Neural progenitor cell (in vitro differentiated cells): ENCODE data around the gene SMCO3. TPM values are rescaled to one million over a fixed set of nuclear protein-coding genes. Genes with fewer than 3 reads are reported as not detected.

ENCODE experiments used
- DNase-seq: peaks from one replicate; pipeline ENCODE4 v3.0.0-alpha.2; 2016; ENCODE audit warnings: low spot score
- H2AFZ ChIP-seq: fragments of 200-600 bp; sonication (generic); replicated peaks from 2 replicates; pipeline ENCODE4 v1.6.1; 2016; ENCODE audit warnings: antibody characterized with exemption
- H3F3A ChIP-seq: fragments of 200-600 bp; sonication (generic); 2 replicates; pipeline ENCODE4 v1.6.1; 2016; ENCODE audit warnings: antibody characterized with exemption, low read depth
- H3K27ac ChIP-seq: fragments of 200-600 bp; sonication (generic); 2 replicates; pipeline ENCODE4 v1.5.1; 2016; ENCODE audit warnings: mild to moderate bottlenecking
- H3K27me3 ChIP-seq: fragments of 200-600 bp; sonication (generic); 2 replicates; pipeline ENCODE4 v1.6.1; 2016; ENCODE audit warnings: mild to moderate bottlenecking, moderate library complexity
- H3K36me3 ChIP-seq: fragments of 200-600 bp; sonication (generic); 2 replicates; pipeline ENCODE4 v1.5.1; 2016
- H3K4me1 ChIP-seq: fragments of 200-600 bp; sonication (generic); 2 replicates; pipeline ENCODE4 v1.6.1; 2016; ENCODE audit warnings: mixed run types
- H3K4me2 ChIP-seq: fragments of 200-600 bp; sonication (generic); 2 replicates; pipeline ENCODE4 v1.6.1; 2016
- H3K4me3 ChIP-seq: fragments of 200-600 bp; sonication (generic); 2 replicates; pipeline ENCODE4 v1.5.1; 2016
- H3K79me2 ChIP-seq: fragments of 200-600 bp; sonication (generic); 2 replicates; pipeline ENCODE4 v1.6.1; 2016; ENCODE audit warnings: low read depth
- H3K9ac ChIP-seq: fragments of 200-600 bp; sonication (generic); 2 replicates; pipeline ENCODE4 v1.6.1; 2016
- H3K9me3 ChIP-seq: fragments of 200-600 bp; sonication (generic); 2 replicates; pipeline ENCODE4 v1.5.1; 2016; ENCODE audit warnings: low read depth
- H4K20me1 ChIP-seq: fragments of 200-600 bp; sonication (generic); 2 replicates; pipeline ENCODE4 v1.6.1; 2016; ENCODE audit warnings: low read depth
- H3K27ac Mint-ChIP-seq: 3 replicates; pipeline ENCODE4 v1.8.0; 2021; ENCODE audit warnings: mixed read lengths
- H3K27me3 Mint-ChIP-seq: 2 replicates; pipeline ENCODE4 v1.8.0; 2022; ENCODE audit warnings: low read depth, mild to moderate bottlenecking, inconsistent platforms, moderate library complexity, mixed read lengths; ENCODE audit not compliant: insufficient read depth
- H3K36me3 Mint-ChIP-seq: 3 replicates; pipeline ENCODE4 v1.8.0; 2021; ENCODE audit warnings: mixed read lengths
- H3K4me1 Mint-ChIP-seq: 3 replicates; pipeline ENCODE4 v1.8.0; 2021; ENCODE audit warnings: mixed read lengths
- H3K4me3 Mint-ChIP-seq: 3 replicates; pipeline ENCODE4 v1.8.0; 2021; ENCODE audit warnings: mild to moderate bottlenecking, moderate library complexity, mixed read lengths
- H3K9me3 Mint-ChIP-seq: 3 replicates; pipeline ENCODE4 v1.8.0; 2020; ENCODE audit warnings: mixed read lengths
- EZH2 ChIP-seq: fragments of 200-600 bp; sonication (generic); IDR thresholded peaks from 2 replicates; pipeline ENCODE4 v1.6.1; 2017; ENCODE audit warnings: antibody characterized with exemption, mild to moderate bottlenecking, moderate library complexity
- EZH2phosphoT487 ChIP-seq: fragments of 200-600 bp; sonication (generic); IDR thresholded peaks from 2 replicates; pipeline ENCODE4 v1.6.1; 2017; ENCODE audit warnings: antibody characterized with exemption
- total RNA-seq: library from RNA; depleted of rRNA; stranded (reverse); fragments of >200 nt; gene quantifications from 2 replicates; pipeline ENCODE4 v1.2.3, GENCODE V29; 2015; ENCODE audit warnings: low replicate concordance
- TF ChIP-seq, protein P1 (sequence below): fragments of 200-600 bp; sonication (generic); IDR thresholded peaks from 2 replicates; pipeline ENCODE4 v1.5.1; 2017; ENCODE audit warnings: antibody characterized with exemption, mild to moderate bottlenecking

Gene SMCO3
- not detected in 2 replicates for total RNA-seq

DNA sequence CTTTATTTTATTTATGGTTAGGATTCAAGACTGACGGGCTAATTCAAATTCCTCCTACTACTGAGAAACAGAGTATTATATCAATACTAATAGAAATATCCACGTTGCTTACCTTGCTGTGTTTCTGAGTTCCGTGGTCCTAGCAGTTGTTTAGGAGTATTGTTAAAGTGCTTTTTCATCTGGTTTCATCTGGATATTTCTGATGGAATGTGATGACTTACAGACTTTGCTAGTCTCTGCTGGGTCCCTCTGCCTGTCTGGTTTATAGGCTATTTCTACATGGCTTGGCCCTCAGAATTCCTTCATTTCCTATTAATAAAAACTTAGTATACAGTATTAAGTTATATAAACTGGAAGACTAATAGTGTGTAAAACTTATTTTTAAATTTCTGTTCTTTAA is at the start of gene SMCO3:
Gene SMCO3 (minus strand): TSS at position 169 of the 400 bp plus-strand sequence. CDS start 7,502 bp downstream, outside the sequence.
- Histone ChIP-seq H3K9me3 (no peaks in the 10 kb centered on the region), H3K4me3 (no peak within 1 kb of the TSS), H3K4me2 (no peak within 1 kb of the TSS), H3K79me2 (no peaks in the 10 kb centered on the region), H3K36me3 (no peaks in the 10 kb centered on the region), H3K27ac (no peak within 1 kb of the TSS), H3F3A (no peaks in the 10 kb centered on the region), H2AFZ (no peak within 1 kb of the TSS), H3K27me3 (no peaks in the 10 kb centered on the region), H4K20me1 (no peaks in the 10 kb centered on the region), H3K9ac (no peak within 1 kb of the TSS), H3K4me1 (no peaks in the 10 kb centered on the region)
- no peak for DNase-seq
- Mint-ChIP-seq H3K9me3 (no peaks in the 10 kb centered on the region), H3K27me3 (no peaks in the 10 kb centered on the region), H3K4me3 (no peak within 1 kb of the TSS), H3K4me1 (no peaks in the 10 kb centered on the region), H3K27ac (no peak within 1 kb of the TSS), H3K36me3 (no peaks in the 10 kb centered on the region)
- TF ChIP-seq, protein P1, sequence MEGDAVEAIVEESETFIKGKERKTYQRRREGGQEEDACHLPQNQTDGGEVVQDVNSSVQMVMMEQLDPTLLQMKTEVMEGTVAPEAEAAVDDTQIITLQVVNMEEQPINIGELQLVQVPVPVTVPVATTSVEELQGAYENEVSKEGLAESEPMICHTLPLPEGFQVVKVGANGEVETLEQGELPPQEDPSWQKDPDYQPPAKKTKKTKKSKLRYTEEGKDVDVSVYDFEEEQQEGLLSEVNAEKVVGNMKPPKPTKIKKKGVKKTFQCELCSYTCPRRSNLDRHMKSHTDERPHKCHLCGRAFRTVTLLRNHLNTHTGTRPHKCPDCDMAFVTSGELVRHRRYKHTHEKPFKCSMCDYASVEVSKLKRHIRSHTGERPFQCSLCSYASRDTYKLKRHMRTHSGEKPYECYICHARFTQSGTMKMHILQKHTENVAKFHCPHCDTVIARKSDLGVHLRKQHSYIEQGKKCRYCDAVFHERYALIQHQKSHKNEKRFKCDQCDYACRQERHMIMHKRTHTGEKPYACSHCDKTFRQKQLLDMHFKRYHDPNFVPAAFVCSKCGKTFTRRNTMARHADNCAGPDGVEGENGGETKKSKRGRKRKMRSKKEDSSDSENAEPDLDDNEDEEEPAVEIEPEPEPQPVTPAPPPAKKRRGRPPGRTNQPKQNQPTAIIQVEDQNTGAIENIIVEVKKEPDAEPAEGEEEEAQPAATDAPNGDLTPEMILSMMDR = no peak
- no peak for TF ChIP-seq EZH2phosphoT487
- no peak for TF ChIP-seq EZH2

DNA sequence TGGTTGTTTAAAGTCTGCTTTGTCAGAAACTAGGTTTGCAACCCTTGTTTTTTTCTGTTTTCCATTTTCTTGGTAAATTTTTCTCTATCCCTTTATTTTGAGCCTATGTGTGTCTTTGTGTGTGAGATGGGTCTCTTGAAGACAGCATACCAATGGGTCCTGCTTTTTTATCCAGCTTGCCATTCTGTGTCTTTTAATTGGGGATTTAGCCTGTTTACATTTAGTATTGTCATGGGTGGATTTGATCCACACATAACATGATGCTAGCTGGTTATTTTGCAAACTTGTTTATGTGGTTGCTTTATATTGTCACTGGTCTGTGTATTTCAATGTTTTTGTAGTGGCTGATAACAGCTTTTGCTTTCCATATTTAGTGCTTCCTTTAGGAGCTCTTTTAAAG is 46.5 kb upstream of the SMCO3 start:
- peaks cover 6% of the 10 kb centered on the region for H3K27me3 Mint-ChIP-seq
- H3K4me3 ChIP-seq = no peak overlapping the region
- H3K4me2 ChIP-seq = no peak overlapping the region
- no peak overlapping the region for H3K27ac ChIP-seq
- no peaks in the 10 kb centered on the region for H3K4me1 ChIP-seq
- DNase-seq = no peak
- H3K9ac ChIP-seq = no peak overlapping the region
- peaks cover 1% of the 10 kb centered on the region for H3K36me3 Mint-ChIP-seq
- no peaks in the 10 kb centered on the region for H3K27me3 ChIP-seq
- no peaks in the 10 kb centered on the region for H3F3A ChIP-seq
- H3K9me3 Mint-ChIP-seq = peaks cover 42% of the 10 kb centered on the region
- H3K27ac Mint-ChIP-seq = no peak overlapping the region
- no peak overlapping the region for H2AFZ ChIP-seq
- H3K9me3 ChIP-seq = no peaks in the 10 kb centered on the region
- H3K36me3 ChIP-seq = no peaks in the 10 kb centered on the region
- TF ChIP-seq EZH2phosphoT487 (no peak), EZH2 (no peak)
- TF ChIP-seq, protein P1 = no peak
- H3K4me3 Mint-ChIP-seq = no peak overlapping the region
- H4K20me1 ChIP-seq = no peaks in the 10 kb centered on the region
- H3K79me2 ChIP-seq = no peaks in the 10 kb centered on the region
- no peaks in the 10 kb centered on the region for H3K4me1 Mint-ChIP-seq

DNA sequence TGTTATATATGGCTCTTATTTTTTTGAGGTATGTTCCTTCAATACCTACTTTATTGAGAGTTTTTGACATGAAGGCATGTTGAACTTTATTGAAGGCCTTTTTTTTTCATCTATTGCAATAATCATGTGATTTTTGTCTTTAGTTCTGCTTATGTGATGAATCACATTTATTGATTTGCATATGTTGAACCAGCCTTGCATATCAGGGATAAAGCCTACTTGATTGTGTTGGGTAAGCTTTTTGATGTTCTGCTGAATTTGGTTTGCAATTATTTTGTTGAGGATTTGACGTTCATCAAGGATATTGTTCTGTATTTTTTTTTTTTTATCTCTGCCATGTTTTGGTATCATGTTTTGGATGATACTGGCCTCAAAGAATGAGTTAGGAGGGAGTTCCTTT is 44.5 kb upstream of the SMCO3 start:
- no peak overlapping the region for H3K27ac Mint-ChIP-seq
- peaks cover 8% of the 10 kb centered on the region for H3K4me1 Mint-ChIP-seq
- Histone ChIP-seq H3K9me3 (no peaks in the 10 kb centered on the region), H3K4me2 (no peak overlapping the region), H3K4me3 (no peak overlapping the region), H2AFZ (no peak overlapping the region), H4K20me1 (no peaks in the 10 kb centered on the region), H3K79me2 (no peaks in the 10 kb centered on the region), H3K36me3 (no peaks in the 10 kb centered on the region), H3K4me1 (no peaks in the 10 kb centered on the region), H3F3A (no peaks in the 10 kb centered on the region), H3K27me3 (no peaks in the 10 kb centered on the region), H3K9ac (no peak overlapping the region), H3K27ac (no peak overlapping the region)
- DNase-seq = no peak
- no peak for TF ChIP-seq EZH2phosphoT487
- H3K9me3 Mint-ChIP-seq = peaks cover 42% of the 10 kb centered on the region
- peaks cover 3% of the 10 kb centered on the region for H3K27me3 Mint-ChIP-seq
- peaks cover 1% of the 10 kb centered on the region for H3K36me3 Mint-ChIP-seq
- H3K4me3 Mint-ChIP-seq = no peak overlapping the region

DNA sequence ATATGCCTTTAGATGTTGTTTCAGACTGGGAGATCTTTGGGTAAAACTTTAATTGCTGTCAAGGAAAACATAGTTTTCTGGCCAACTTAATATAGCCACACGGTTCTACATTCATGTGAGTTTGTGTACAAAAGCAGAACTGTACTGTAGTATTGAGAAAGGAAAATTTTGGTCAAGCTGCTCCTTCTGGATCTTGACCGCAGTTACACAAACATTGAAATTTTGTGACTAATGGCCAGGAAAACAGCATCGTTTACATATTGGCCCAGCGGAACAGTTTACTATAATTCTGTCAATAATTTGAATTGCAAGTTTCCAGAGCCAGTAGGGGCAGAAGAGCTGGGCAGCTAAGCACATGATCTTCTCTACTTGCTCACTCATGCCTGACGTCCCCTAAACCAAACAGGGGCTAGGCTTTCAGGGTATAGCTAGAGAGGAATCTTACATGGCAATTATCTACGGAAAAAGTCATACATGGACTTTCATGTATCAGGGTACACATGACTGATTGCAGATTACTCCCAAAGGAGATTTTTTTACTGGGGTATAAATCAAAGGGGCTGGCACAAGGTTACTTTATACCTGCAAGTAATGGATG is 40.7 kb upstream of the SMCO3 start:
- H3K9me3 ChIP-seq = no peaks in the 10 kb centered on the region
- H2AFZ ChIP-seq = no peak overlapping the region
- Mint-ChIP-seq H3K9me3 (peaks cover 20% of the 10 kb centered on the region), H3K27me3 (peaks cover 3% of the 10 kb centered on the region), H3K4me3 (no peak overlapping the region), H3K4me1 (peaks cover 19% of the 10 kb centered on the region), H3K27ac (no peak overlapping the region), H3K36me3 (no peaks in the 10 kb centered on the region)
- no peaks in the 10 kb centered on the region for H3F3A ChIP-seq
- H3K9ac ChIP-seq = no peak overlapping the region
- DNase-seq = no peak
- H3K4me1 ChIP-seq = no peaks in the 10 kb centered on the region
- no peaks in the 10 kb centered on the region for H4K20me1 ChIP-seq
- no peak overlapping the region for H3K4me2 ChIP-seq
- TF ChIP-seq EZH2phosphoT487 (no peak), EZH2 (no peak)
- TF ChIP-seq, protein P1 = no peak
- no peak overlapping the region for H3K4me3 ChIP-seq
- H3K27ac ChIP-seq = no peak overlapping the region
- no peaks in the 10 kb centered on the region for H3K27me3 ChIP-seq
- H3K36me3 ChIP-seq = no peaks in the 10 kb centered on the region
- no peaks in the 10 kb centered on the region for H3K79me2 ChIP-seq
